Epithelial cell of alveolus of lung (primary cell): ENCODE data around the gene GABRA6. TPM values are rescaled to one million over a fixed set of nuclear protein-coding genes. Genes with fewer than 3 reads are reported as not detected.

ENCODE experiments used
- total RNA-seq: library from RNA; depleted of rRNA; stranded (reverse); fragments of >200 nt; gene quantifications from 2 replicates; pipeline ENCODE4 v1.2.1, GENCODE V29; 2015

Gene GABRA6
- not detected in 2 replicates for total RNA-seq

GRCh38 chr5:161685461-161685860 is at the start of gene GABRA6:
GABRA6 (plus strand) TSS chr5:161685721; CDS start chr5:161685990, 269 bp downstream.

Other genes with a start within 250 kb of the GABRA6 start
- 0.65 TPM in 1 of 2 replicates, not detected in the other for gene GABRB2, start 139.0 kb upstream of the GABRA6 start, total RNA-seq
- not detected in 2 replicates for gene GABRA1, start 162.4 kb downstream of the GABRA6 start, total RNA-seq